Measurements from ENCODE around the gene JARID2. TPM values are rescaled to one million over a fixed set of nuclear protein-coding genes. Genes with fewer than 3 reads are reported as not detected.
A peak's percentile ranks its signal among the peaks of the same experiment; 100 is the strongest.

JARID2 gene
- total and polyA plus RNA-seq, 9 of the 15 experiments (the other 6 are each of a cell fraction or from before 2014, with no cell fraction given), result 5.0 to 29.0 (median 15.6) TPM

GRCh38 chr6:15481390-15482291 lies 235.8 kb downstream of the JARID2 start (continued):
- no peak for TF ChIP-seq ZNF347 (CRISPR knock-in tag; IDR thresholded peaks at IDR 0.05; ENCODE audit: low read depth)
- TF ChIP-seq RFX1 (IDR thresholded peaks at IDR 0.05), result peak; percentile 69
- TF ChIP-seq MBD2 (IDR thresholded peaks at IDR 0.05; ENCODE audit: borderline replicate concordance, low read depth), result 0 out of 2 replicates have a peak, but pooled peaks have one; percentile 42
- TF ChIP-seq RFX7 (CRISPR knock-in tag; IDR thresholded peaks at IDR 0.05), result no peak
- TF ChIP-seq ZNF609 (CRISPR knock-in tag; IDR thresholded peaks at IDR 0.05; ENCODE audit: borderline replicate concordance), result 0 out of 2 replicates have a peak, but pooled peaks have one; percentile 40
- peak; percentile 70; the same call in 1 of the 2 replicates for TF ChIP-seq GATAD2A (IDR thresholded peaks at IDR 0.05)
- no peak for TF ChIP-seq ZNF785 (CRISPR knock-in tag; IDR thresholded peaks at IDR 0.05)
- TF ChIP-seq THRA (IDR thresholded peaks at IDR 0.05), result no peak
- TF ChIP-seq ETV1 (tag; conservative IDR thresholded peaks at IDR 0.05; ENCODE audit: low read depth), result 0 out of 2 replicates have a peak, but pooled peaks have one; percentile 8
- peak; percentile 86 for TF ChIP-seq NFE2 (IDR thresholded peaks at IDR 0.05; ENCODE audit: low read depth)
- no peak for TF ChIP-seq ZC3H11A (IDR thresholded peaks at IDR 0.05; ENCODE audit: low read depth, low read length)
- TF ChIP-seq GATA2 (CRISPR knock-in tag; IDR thresholded peaks at IDR 0.05), result peak; percentile 39
- TF ChIP-seq RNF2 (IDR thresholded peaks at IDR 0.05), result peak; percentile 65
- no peak for TF ChIP-seq ZNF512 (tag; IDR thresholded peaks at IDR 0.05)
- TF ChIP-seq FOXK2 (conservative IDR thresholded peaks at IDR 0.05 in 1 of 2, IDR thresholded peaks at IDR 0.05 in 1 of 2; ENCODE audit: low read depth in 2 of 2), result peak; percentile 12 to 23; a peak in 1 of 4 replicates
- TF ChIP-seq ATF2 (CRISPR knock-in tag; IDR thresholded peaks at IDR 0.05), result no peak
- peak; percentile 68; the same call in 1 of the 2 replicates for TF ChIP-seq LCOR (CRISPR knock-in tag; IDR thresholded peaks at IDR 0.05)
- TF ChIP-seq SMAD1 (IDR thresholded peaks at IDR 0.05; ENCODE audit: low read depth, low read length, partially characterized antibody), result no peak
- TF ChIP-seq SMARCA4 (IDR thresholded peaks at IDR 0.05), result peak; percentile 95

Measured in K562 (cell line).